ENCODE results near the gene SNF8. TPM values are rescaled to one million over a fixed set of nuclear protein-coding genes. Genes with fewer than 3 reads are reported as not detected.

SNF8 gene
- 10 to 100 TPM; 59.5 to 94.0 TPM for total RNA-seq

GRCh38 chr17:48944515-48945260 is at the start of gene SNF8:
TSS of gene SNF8 (minus strand) at chr17:48944842. CDS start at chr17:48944734, 108 bp downstream.
- Mint-ChIP-seq H3K4me3 (peak within 1 kb of the TSS; percentile 92), H3K27ac (peak within 1 kb of the TSS; percentile 96), H3K36me3 (ENCODE audit: low read depth) (peaks cover 17% of the 10 kb centered on the region), H3K27me3 (no peaks in the 10 kb centered on the region), H3K4me1 (peaks cover 8% of the 10 kb centered on the region), H3K9me3 (ENCODE audit: low read depth) (no peaks in the 10 kb centered on the region)
- intact Hi-C loops (cut with DNase I, micrococcal nuclease) = loop anchor here (1.0 to 2.0 kb wide), 6 partner anchors 28 to 113 kb away; partner anchors contain the start of genes ATP5MC1 (in 2 of the 2), CALCOCO2 (in 1 of the 2) and UBE2Z (in 1 of the 2)
- DNase-seq = peak; percentile 96
- ATAC-seq = peak; percentile 95
- CTCF ChIA-PET = interaction anchor here (0.7 to 1.8 kb wide), 6 partner anchors 12 to 103 kb away, joined by 3 to 6 read pairs (median 4); no protein-coding TSS in a partner anchor
- POLR2A ChIA-PET = interaction anchor here (0.6 to 1.4 kb wide), 3 partner anchors 10 to 52 kb away, joined by 7 to 9 read pairs (median 8); partner anchors contain the start of gene ATP5MC1

- CTCF ChIA-PET = interaction anchor here (0.6 to 2.4 kb wide), 3 partner anchors 39 to 325 kb away, joined by 3 to 7 read pairs (median 3); no protein-coding TSS in a partner anchor
- POLR2A ChIA-PET = no interaction called here
- Mint-ChIP-seq H3K27me3 (peaks cover 61% of the 10 kb centered on the region), H3K9me3 (ENCODE audit: low read depth) (no peaks in the 10 kb centered on the region), H3K27ac (no peak overlapping the region), H3K4me1 (peaks cover 25% of the 10 kb centered on the region), H3K36me3 (ENCODE audit: low read depth) (no peaks in the 10 kb centered on the region), H3K4me3 (no peak overlapping the region)
- intact Hi-C loops (cut with DNase I, micrococcal nuclease) = no loop called here
- ATAC-seq (no peak), DNase-seq (no peak)
These were observed 49.3 kb upstream of the SNF8 start for GRCh38 chr17:48993951-48994350.

GRCh38 chr17:48993305-48993704 is 48.7 kb upstream of the SNF8 start:
- H3K27me3 Mint-ChIP-seq = peaks cover 54% of the 10 kb centered on the region
- H3K4me3 Mint-ChIP-seq = no peak overlapping the region
- ChIA-PET POLR2A (no interaction called here), CTCF (interaction anchor here (1.2 to 2.4 kb wide), 2 partner anchors 20 to 39 kb away, joined by 3 to 7 read pairs; no protein-coding TSS in a partner anchor)
- H3K4me1 Mint-ChIP-seq = peaks cover 25% of the 10 kb centered on the region
- H3K27ac Mint-ChIP-seq = no peak overlapping the region
- no peaks in the 10 kb centered on the region for H3K36me3 Mint-ChIP-seq (ENCODE audit: low read depth)
- ATAC-seq = no peak
- DNase-seq = no peak
- H3K9me3 Mint-ChIP-seq (ENCODE audit: low read depth) = no peaks in the 10 kb centered on the region
- intact Hi-C loops (cut with DNase I, micrococcal nuclease) = no loop called here

DNA sequence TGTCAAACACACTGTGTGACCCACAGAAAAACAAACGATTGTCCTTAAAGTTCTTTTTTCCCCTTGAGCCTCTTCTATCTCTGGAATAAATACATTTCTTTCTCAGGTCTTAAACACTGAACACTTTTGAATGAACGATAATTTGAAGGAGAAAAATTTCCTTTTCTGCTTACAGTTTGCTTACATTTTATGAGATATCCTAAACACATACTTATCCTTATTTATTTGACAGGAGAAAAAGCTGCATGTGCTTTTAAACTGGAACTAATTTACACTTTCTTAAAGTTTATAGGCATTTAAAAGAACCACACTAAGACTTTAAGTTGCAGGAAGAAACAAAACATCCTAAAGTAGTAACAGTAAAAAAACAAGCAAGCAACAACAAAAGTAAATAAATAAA is 47.8 kb upstream of the SNF8 start:
- Mint-ChIP-seq H3K9me3 (ENCODE audit: low read depth) (no peaks in the 10 kb centered on the region), H3K4me3 (no peak overlapping the region), H3K4me1 (peaks cover 16% of the 10 kb centered on the region), H3K36me3 (ENCODE audit: low read depth) (no peaks in the 10 kb centered on the region), H3K27me3 (peaks cover 50% of the 10 kb centered on the region), H3K27ac (no peak overlapping the region)
- intact Hi-C loops (cut with DNase I, micrococcal nuclease) = no loop called here
- POLR2A ChIA-PET = no interaction called here
- no peak for DNase-seq
- CTCF ChIA-PET = interaction anchor here (1.2 kb wide), 1 partner anchor 20 kb away, joined by 3 read pairs; no protein-coding TSS in a partner anchor
- no peak for ATAC-seq

DNA sequence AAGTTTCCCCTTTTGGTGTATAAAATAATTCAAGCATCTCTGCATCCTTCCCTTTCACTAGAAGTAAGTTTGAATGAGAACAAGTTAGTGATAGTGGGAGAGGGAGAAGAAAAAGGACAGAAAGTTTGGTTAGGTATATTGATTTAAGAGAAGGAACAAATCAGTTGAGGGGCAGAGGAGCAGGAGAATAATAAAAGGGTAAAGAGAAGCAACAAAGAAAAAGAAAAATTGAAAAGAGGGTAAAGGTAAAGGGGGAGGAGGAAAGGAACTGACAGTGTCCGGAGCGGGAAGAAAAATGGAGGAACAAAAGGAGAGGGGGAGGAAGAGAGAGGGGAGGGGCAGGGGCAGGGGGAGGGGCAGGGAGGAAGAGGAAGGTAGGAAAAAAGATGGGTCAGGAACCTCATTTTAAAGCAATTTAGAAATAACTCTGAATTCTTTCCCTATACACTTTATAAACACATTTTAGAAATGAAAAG is 46.3 kb upstream of the SNF8 start:
- intact Hi-C loops (cut with DNase I, micrococcal nuclease) = no loop called here
- no peaks in the 10 kb centered on the region for H3K36me3 Mint-ChIP-seq (ENCODE audit: low read depth)
- CTCF ChIA-PET = no interaction called here

GRCh38 chr17:48989100-48989499 is 44.5 kb upstream of the SNF8 start:
- Mint-ChIP-seq H3K27me3 (peaks cover 32% of the 10 kb centered on the region), H3K36me3 (ENCODE audit: low read depth) (no peaks in the 10 kb centered on the region), H3K4me3 (no peak overlapping the region), H3K9me3 (ENCODE audit: low read depth) (no peaks in the 10 kb centered on the region), H3K27ac (no peak overlapping the region), H3K4me1 (no peaks in the 10 kb centered on the region)
- CTCF ChIA-PET = interaction anchor here (0.6 to 0.7 kb wide), 2 partner anchors 39 to 289 kb away, joined by 3 read pairs; no protein-coding TSS in a partner anchor
- DNase-seq (no peak), ATAC-seq (no peak)
- intact Hi-C loops (cut with DNase I, micrococcal nuclease) = no loop called here
- POLR2A ChIA-PET = interaction anchor here (0.6 kb wide), 1 partner anchor 110 kb away, joined by 3 read pairs; no protein-coding TSS in a partner anchor

More for the DNA sequence above, 46.3 kb upstream of the SNF8 start:
- Mint-ChIP-seq H3K4me1 (peaks cover 5% of the 10 kb centered on the region), H3K9me3 (ENCODE audit: low read depth) (no peaks in the 10 kb centered on the region), H3K4me3 (no peak overlapping the region), H3K27me3 (peaks cover 46% of the 10 kb centered on the region), H3K27ac (no peak overlapping the region)
- POLR2A ChIA-PET = no interaction called here
- DNase-seq (no peak), ATAC-seq (no peak)

DNA sequence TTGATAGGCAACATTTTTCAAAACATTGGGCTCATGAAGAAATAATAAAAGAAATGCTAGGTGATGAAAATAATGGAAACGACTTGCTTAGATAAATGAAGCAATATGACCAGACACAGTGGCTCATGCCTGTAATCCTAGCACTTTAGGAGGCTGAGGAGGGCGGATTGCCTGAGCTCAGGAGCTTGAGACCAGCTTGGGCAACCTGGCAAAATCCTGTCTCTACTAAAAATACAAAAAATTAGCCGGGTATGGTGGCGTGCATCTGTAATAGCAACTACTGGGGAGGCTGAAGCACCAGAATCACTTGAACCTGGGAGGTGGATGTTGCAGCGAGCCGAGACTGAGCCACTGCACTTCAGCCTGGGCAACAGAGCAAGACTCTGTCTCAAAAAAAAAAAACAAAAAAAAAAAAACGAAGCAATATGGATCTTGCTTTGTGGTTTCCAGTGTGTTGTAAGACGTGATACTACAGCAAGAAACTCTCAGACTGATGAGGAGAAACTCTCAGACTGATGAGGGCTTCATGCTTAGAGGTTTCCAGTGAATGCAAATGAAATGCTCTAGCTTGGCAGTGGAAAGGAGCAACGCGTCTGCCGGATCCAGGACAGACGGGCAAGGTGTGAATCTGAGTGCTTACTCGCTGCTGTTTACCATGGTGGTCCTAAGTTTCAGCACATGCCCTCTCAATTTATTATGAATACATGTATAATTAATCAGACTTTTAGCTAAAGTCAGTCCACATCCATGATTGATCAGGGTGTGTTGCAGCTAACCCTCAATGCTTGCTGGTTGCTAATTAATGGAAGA is 41.0 kb upstream of the SNF8 start:
- no peaks in the 10 kb centered on the region for H3K4me1 Mint-ChIP-seq
- H3K9me3 Mint-ChIP-seq (ENCODE audit: low read depth) = no peaks in the 10 kb centered on the region
- no peak overlapping the region for H3K4me3 Mint-ChIP-seq
- ChIA-PET CTCF (interaction anchor here (1.5 to 1.8 kb wide), 2 partner anchors 14 to 307 kb away, joined by 3 to 5 read pairs; no protein-coding TSS in a partner anchor), POLR2A (interaction anchor here (0.7 kb wide), 1 partner anchor 863 kb away, joined by 3 read pairs; no protein-coding TSS in a partner anchor)
- no peak for DNase-seq
- no peaks in the 10 kb centered on the region for H3K36me3 Mint-ChIP-seq (ENCODE audit: low read depth)
- no peak overlapping the region for H3K27ac Mint-ChIP-seq
- H3K27me3 Mint-ChIP-seq = peaks cover 16% of the 10 kb centered on the region
- intact Hi-C loops (cut with DNase I, micrococcal nuclease) = no loop called here
- no peak for ATAC-seq

GRCh38 chr17:48981927-48982539 is 37.4 kb upstream of the SNF8 start:
- ATAC-seq = no peak
- Mint-ChIP-seq H3K36me3 (ENCODE audit: low read depth) (no peaks in the 10 kb centered on the region), H3K4me3 (no peak overlapping the region), H3K4me1 (no peaks in the 10 kb centered on the region), H3K27ac (no peak overlapping the region), H3K27me3 (peaks cover 5% of the 10 kb centered on the region), H3K9me3 (ENCODE audit: low read depth) (no peaks in the 10 kb centered on the region)
- no peak for DNase-seq
- CTCF ChIA-PET = interaction anchor here (0.8 kb wide), 1 partner anchor 303 kb away, joined by 7 read pairs; no protein-coding TSS in a partner anchor
- POLR2A ChIA-PET = no interaction called here
- intact Hi-C loops (cut with DNase I, micrococcal nuclease) = no loop called here

- peaks cover 23% of the 10 kb centered on the region for H3K27me3 Mint-ChIP-seq
- no peak for ATAC-seq
- no peak overlapping the region for H3K27ac Mint-ChIP-seq
- no peak overlapping the region for H3K4me3 Mint-ChIP-seq
- ChIA-PET POLR2A (no interaction called here), CTCF (interaction anchor here (0.6 kb wide), 1 partner anchor 210 kb away, joined by 3 read pairs; no protein-coding TSS in a partner anchor)
- H3K36me3 Mint-ChIP-seq (ENCODE audit: low read depth) = no peaks in the 10 kb centered on the region
- H3K4me1 Mint-ChIP-seq = no peaks in the 10 kb centered on the region
- no peaks in the 10 kb centered on the region for H3K9me3 Mint-ChIP-seq (ENCODE audit: low read depth)
- intact Hi-C loops (cut with DNase I, micrococcal nuclease) = no loop called here
- DNase-seq = no peak
These were observed 29.2 kb upstream of the SNF8 start for GRCh38 chr17:48973806-48974205.

DNA sequence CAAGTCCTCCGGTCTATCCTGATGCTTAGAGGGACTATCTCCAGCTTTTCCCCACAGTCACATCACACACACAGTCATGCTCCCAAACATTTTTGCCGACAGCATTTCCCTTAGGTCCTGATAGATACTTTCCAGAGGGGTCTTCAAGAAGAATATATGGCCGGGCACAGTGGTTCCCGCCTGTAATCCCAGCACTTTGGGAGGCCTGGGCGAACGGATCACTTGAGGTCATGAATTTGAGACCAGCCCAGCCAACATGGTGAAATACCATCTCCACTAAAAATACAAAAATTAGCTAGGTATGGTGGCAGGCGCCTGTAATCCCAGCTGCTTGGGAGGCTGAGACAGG is 28.1 kb upstream of the SNF8 start:
- CTCF ChIA-PET = interaction anchor here (1.0 kb wide), 1 partner anchor 43 kb away, joined by 3 read pairs; no protein-coding TSS in a partner anchor
- DNase-seq = no peak
- no peaks in the 10 kb centered on the region for H3K9me3 Mint-ChIP-seq (ENCODE audit: low read depth)
- ATAC-seq = no peak
- POLR2A ChIA-PET = no interaction called here
- intact Hi-C loops (cut with DNase I, micrococcal nuclease) = no loop called here
- no peaks in the 10 kb centered on the region for H3K36me3 Mint-ChIP-seq (ENCODE audit: low read depth)
- no peaks in the 10 kb centered on the region for H3K4me1 Mint-ChIP-seq
- H3K4me3 Mint-ChIP-seq = no peak overlapping the region
- no peak overlapping the region for H3K27ac Mint-ChIP-seq
- peaks cover 23% of the 10 kb centered on the region for H3K27me3 Mint-ChIP-seq

Data from activated CD4-positive, alpha-beta T cell treated with anti-CD3 and anti-CD28 coated beads for 36 hours (primary cell).